TTC549 (cell line): ENCODE data around the gene IRAK3.
"Not testable (repeated sequence)": the region's sequence is repeated elsewhere in the genome, so short reads cannot be mapped to it uniquely, and the experiment has no call there.

Experiments used
- FAIRE-seq: peaks from 2 replicates; lab custom pipeline; 2012; peaks lifted over from hg19 to GRCh38; lab: Jason Lieb, UNC

IRAK3 gene

GRCh38 chr12:66268562-66268961 is 79.5 kb downstream of the IRAK3 start:
- FAIRE-seq: no peak

GRCh38 chr12:66269142-66269541 is 80.1 kb downstream of the IRAK3 start:
- no peak for FAIRE-seq

- FAIRE-seq: peak; percentile 68
Observed at GRCh38 chr12:66269757-66270383, 80.9 kb downstream of the IRAK3 start.

- no peak for FAIRE-seq
Observed at GRCh38 chr12:66270613-66271012, 81.6 kb downstream of the IRAK3 start.

- no peak for FAIRE-seq
Observed at GRCh38 chr12:66272650-66273049, 83.6 kb downstream of the IRAK3 start.

- no peak for FAIRE-seq
Observed at GRCh38 chr12:66273147-66273546, 84.1 kb downstream of the IRAK3 start.

- no peak for FAIRE-seq
Observed at GRCh38 chr12:66275040-66275439, 86.0 kb downstream of the IRAK3 start.

GRCh38 chr12:66279123-66279712 is 90.2 kb downstream of the IRAK3 start:
- FAIRE-seq: no peak

GRCh38 chr12:66280561-66280960 is 91.5 kb downstream of the IRAK3 start:
- FAIRE-seq: no peak

GRCh38 chr12:66282244-66282643 is 93.2 kb downstream of the IRAK3 start:
- no peak for FAIRE-seq

- no peak for FAIRE-seq
Observed at GRCh38 chr12:66287275-66287674, 98.3 kb downstream of the IRAK3 start.

GRCh38 chr12:66288121-66288520 is 99.1 kb downstream of the IRAK3 start:
- no peak for FAIRE-seq

GRCh38 chr12:66289485-66289884 is 100.5 kb downstream of the IRAK3 start:
- no peak for FAIRE-seq

GRCh38 chr12:66290716-66291200 is 101.7 kb downstream of the IRAK3 start:
- FAIRE-seq: no peak

GRCh38 chr12:66296176-66296683 is 107.2 kb downstream of the IRAK3 start:
- no peak for FAIRE-seq

GRCh38 chr12:66297080-66297479 is 108.1 kb downstream of the IRAK3 start:
- no peak for FAIRE-seq

GRCh38 chr12:66297923-66298322 is 108.9 kb downstream of the IRAK3 start:
- no peak for FAIRE-seq

GRCh38 chr12:66301944-66302826 is 113.2 kb downstream of the IRAK3 start, which contains the start of gene HELB:
TSS of gene HELB (plus strand) at chr12:66302493. CDS start at chr12:66302604, 111 bp downstream.
- FAIRE-seq: peak; percentile 90

- no peak for FAIRE-seq
Observed at GRCh38 chr12:66302827-66303169, 113.8 kb downstream of the IRAK3 start.

GRCh38 chr12:66303316-66303804 is 114.3 kb downstream of the IRAK3 start:
- FAIRE-seq: not testable (repeated sequence)
